GM19023 (cell line): ENCODE measurements around the gene FAM222A.

ENCODE experiments used
- ATAC-seq: cut with Tn5 transposase; IDR thresholded peaks from one replicate; pipeline ENCODE4 v1.9.1; 2021; ENCODE audit warnings: mild to moderate bottlenecking, moderate library complexity; ENCODE audit not compliant: unreplicated experiment

Gene FAM222A

GRCh38 chr12:109817627-109818231 lies 104.1 kb downstream of the FAM222A start:
- no peak for ATAC-seq

- no peak for ATAC-seq
These were observed 104.6 kb downstream of the FAM222A start for GRCh38 chr12:109818253-109818652.

- no peak for ATAC-seq
These were observed 105.4 kb downstream of the FAM222A start for GRCh38 chr12:109818905-109819500.
